GM23338 (cell line): Measurements from ENCODE around the gene HEPACAM2.

Source experiments
- CREB1 ChIP-seq: fragments of 250-450 bp; sonication (Bioruptor Pico); IDR thresholded peaks from 2 replicates; pipeline ENCODE4 v1.5.0; 2020; ENCODE audit warnings: low read depth, mild to moderate bottlenecking, moderate library complexity
- CTCF ChIP-seq, 2 experiments: fragments of 200-600 bp in 1 of 2; sonication (generic) in 1 of 2; conservative IDR thresholded peaks; 2 replicates each; pipeline versions ENCODE4 v1.5.1 to v1.6.1; 2016 to 2017; ENCODE audit warnings: antibody characterized with exemption in 2 of 2, low read depth in 2 of 2, mild to moderate bottlenecking in 2 of 2, moderate library complexity in 1 of 2
- EZH2 ChIP-seq: fragments of 200-600 bp; sonication (generic); IDR thresholded peaks from one replicate; pipeline ENCODE4 v1.8.0; 2017; ENCODE audit warnings: antibody characterized with exemption, mild to moderate bottlenecking, low read depth; ENCODE audit not compliant: unreplicated experiment
- EZH2phosphoT487 ChIP-seq: fragments of 200-600 bp; sonication (generic); IDR thresholded peaks from one replicate; pipeline ENCODE4 v1.8.1; 2018; ENCODE audit warnings: antibody characterized with exemption; ENCODE audit not compliant: unreplicated experiment
- JUNB ChIP-seq: IDR thresholded peaks from one replicate; pipeline ENCODE4 v1.6.1; 2016; ENCODE audit warnings: antibody characterized with exemption; ENCODE audit not compliant: unreplicated experiment
- POLR2AphosphoS5 ChIP-seq: IDR thresholded peaks from 2 replicates; pipeline ENCODE4 v1.6.1; 2016; ENCODE audit warnings: antibody characterized with exemption, low read depth
- STAT1 ChIP-seq: IDR thresholded peaks from one replicate; pipeline ENCODE4 v1.6.1; 2016; ENCODE audit warnings: antibody characterized with exemption; ENCODE audit not compliant: unreplicated experiment
- ZNF114 ChIP-seq: fragments of 250-450 bp; sonication (Bioruptor Pico); IDR thresholded peaks from 2 replicates; pipeline ENCODE4 v1.5.0; 2020; ENCODE audit warnings: mild to moderate bottlenecking, moderate library complexity
- ZNF462 ChIP-seq: fragments of 250-450 bp; sonication (Bioruptor Pico); IDR thresholded peaks from 2 replicates; pipeline ENCODE4 v1.5.0; 2020; ENCODE audit warnings: mild to moderate bottlenecking, moderate library complexity
- TF ChIP-seq, protein P1 (sequence below): IDR thresholded peaks from one replicate; pipeline ENCODE4 v1.6.1; 2018; ENCODE audit warnings: antibody characterized with exemption; ENCODE audit not compliant: unreplicated experiment
- TF ChIP-seq, protein P2 (sequence below): IDR thresholded peaks from 2 replicates; pipeline ENCODE4 v1.6.1; 2016; ENCODE audit warnings: antibody characterized with exemption

- TF ChIP-seq CREB1 (no peak), CTCF (conservative IDR thresholded peaks at IDR 0.05; ENCODE audit: low read depth in 2 of 2) (no peak), ZNF462 (no peak), EZH2 (no peak), POLR2AphosphoS5 (no peak), JUNB (no peak), ZNF114 (CRISPR knock-in tag) (no peak), EZH2phosphoT487 (no peak), STAT1 (no peak)
- TF ChIP-seq, protein P1, sequence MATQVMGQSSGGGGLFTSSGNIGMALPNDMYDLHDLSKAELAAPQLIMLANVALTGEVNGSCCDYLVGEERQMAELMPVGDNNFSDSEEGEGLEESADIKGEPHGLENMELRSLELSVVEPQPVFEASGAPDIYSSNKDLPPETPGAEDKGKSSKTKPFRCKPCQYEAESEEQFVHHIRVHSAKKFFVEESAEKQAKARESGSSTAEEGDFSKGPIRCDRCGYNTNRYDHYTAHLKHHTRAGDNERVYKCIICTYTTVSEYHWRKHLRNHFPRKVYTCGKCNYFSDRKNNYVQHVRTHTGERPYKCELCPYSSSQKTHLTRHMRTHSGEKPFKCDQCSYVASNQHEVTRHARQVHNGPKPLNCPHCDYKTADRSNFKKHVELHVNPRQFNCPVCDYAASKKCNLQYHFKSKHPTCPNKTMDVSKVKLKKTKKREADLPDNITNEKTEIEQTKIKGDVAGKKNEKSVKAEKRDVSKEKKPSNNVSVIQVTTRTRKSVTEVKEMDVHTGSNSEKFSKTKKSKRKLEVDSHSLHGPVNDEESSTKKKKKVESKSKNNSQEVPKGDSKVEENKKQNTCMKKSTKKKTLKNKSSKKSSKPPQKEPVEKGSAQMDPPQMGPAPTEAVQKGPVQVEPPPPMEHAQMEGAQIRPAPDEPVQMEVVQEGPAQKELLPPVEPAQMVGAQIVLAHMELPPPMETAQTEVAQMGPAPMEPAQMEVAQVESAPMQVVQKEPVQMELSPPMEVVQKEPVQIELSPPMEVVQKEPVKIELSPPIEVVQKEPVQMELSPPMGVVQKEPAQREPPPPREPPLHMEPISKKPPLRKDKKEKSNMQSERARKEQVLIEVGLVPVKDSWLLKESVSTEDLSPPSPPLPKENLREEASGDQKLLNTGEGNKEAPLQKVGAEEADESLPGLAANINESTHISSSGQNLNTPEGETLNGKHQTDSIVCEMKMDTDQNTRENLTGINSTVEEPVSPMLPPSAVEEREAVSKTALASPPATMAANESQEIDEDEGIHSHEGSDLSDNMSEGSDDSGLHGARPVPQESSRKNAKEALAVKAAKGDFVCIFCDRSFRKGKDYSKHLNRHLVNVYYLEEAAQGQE = no peak
- TF ChIP-seq, protein P2, sequence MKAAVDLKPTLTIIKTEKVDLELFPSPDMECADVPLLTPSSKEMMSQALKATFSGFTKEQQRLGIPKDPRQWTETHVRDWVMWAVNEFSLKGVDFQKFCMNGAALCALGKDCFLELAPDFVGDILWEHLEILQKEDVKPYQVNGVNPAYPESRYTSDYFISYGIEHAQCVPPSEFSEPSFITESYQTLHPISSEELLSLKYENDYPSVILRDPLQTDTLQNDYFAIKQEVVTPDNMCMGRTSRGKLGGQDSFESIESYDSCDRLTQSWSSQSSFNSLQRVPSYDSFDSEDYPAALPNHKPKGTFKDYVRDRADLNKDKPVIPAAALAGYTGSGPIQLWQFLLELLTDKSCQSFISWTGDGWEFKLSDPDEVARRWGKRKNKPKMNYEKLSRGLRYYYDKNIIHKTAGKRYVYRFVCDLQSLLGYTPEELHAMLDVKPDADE = no peak
Observed at GRCh38 chr7:93194386-93194785, 31.9 kb downstream of the HEPACAM2 start.
